Measurements from ENCODE around the gene KHK. TPM values are rescaled to one million over a fixed set of nuclear protein-coding genes. Genes with fewer than 3 reads are reported as not detected.
A peak's percentile ranks its signal among the peaks of the same experiment; 100 is the strongest.

KHK gene
- total and polyA plus RNA-seq, 9 of the 15 experiments (the other 6 are each of a cell fraction or from before 2014, with no cell fraction given): 1.5 to 10.7 (median 5.2) TPM

- TF ChIP-seq ZMIZ1 (IDR thresholded peaks at IDR 0.05; ENCODE audit: low read depth in 2 of 2, low read length in 2 of 2): 0 out of 4 replicates have a peak, but pooled peaks of 1 of the 2 experiments have one; percentile 41
- no peak for TF ChIP-seq HBP1 (CRISPR knock-in tag; IDR thresholded peaks at IDR 0.05)
- TF ChIP-seq TAF1 (IDR thresholded peaks at IDR 0.05; ENCODE audit: control insufficient read depth, extremely low read depth, insufficient read depth, low read length, severe bottlenecking): peak; percentile 18
- TF ChIP-seq CSDE1 (IDR thresholded peaks at IDR 0.05): no peak; a peak in 1 of 4 replicates
- TF ChIP-seq ZBED1 (IDR thresholded peaks at IDR 0.05): no peak
- no peak for TF ChIP-seq FOXJ2 (tag; IDR thresholded peaks at IDR 0.05)
- no peak for TF ChIP-seq HES1 (IDR thresholded peaks at IDR 0.05; ENCODE audit: low read depth)
- TF ChIP-seq ZNF407 (IDR thresholded peaks at IDR 0.05; ENCODE audit: low read depth): no peak
- no peak for TF ChIP-seq ZNF512 (tag; IDR thresholded peaks at IDR 0.05)
- TF ChIP-seq ARHGAP35 (IDR thresholded peaks at IDR 0.05; ENCODE audit: partially characterized antibody): no peak
- no peak for TF ChIP-seq KDM2B (CRISPR knock-in tag; IDR thresholded peaks at IDR 0.05)
These were observed 36.1 kb upstream of the KHK start (continued) for GRCh38 chr2:27050281-27050995.
